ENCODE measurements around the gene SPDYE2. TPM values are rescaled to one million over a fixed set of nuclear protein-coding genes. Genes with fewer than 3 reads are reported as not detected.
"Not testable (repeated sequence)": the region's sequence is repeated elsewhere in the genome, so short reads cannot be mapped to it uniquely, and the experiment has no call there.

Gene SPDYE2
- total RNA-seq, 1 experiment from 2014 or later, result not detected

GRCh38 chr7:102510575-102510974 lies 40.5 kb upstream of the SPDYE2 start:
- not testable (repeated sequence) for H3K9me3 Mint-ChIP-seq; H3K56ac ChIP-seq (ENCODE audit: insufficient read length, low read depth, low read length); H3K4me2 ChIP-seq (ENCODE audit: insufficient read depth, insufficient read length, low read length); H3K4ac ChIP-seq (ENCODE audit: low read depth, low read length); H4K8ac ChIP-seq (replicated peaks; ENCODE audit: insufficient read length, low read depth, low read length); H3K23me2 ChIP-seq (ENCODE audit: insufficient read length, low read depth, low read length, poor library complexity, severe bottlenecking); H3K27me3 ChIP-seq (ENCODE audit: insufficient read depth, low read length); H4K5ac ChIP-seq (ENCODE audit: insufficient read length, low read depth, low read length); H2BK12ac ChIP-seq (ENCODE audit: insufficient read length, low read depth, low read length); H2BK20ac ChIP-seq (ENCODE audit: low read depth, low read length, poor library complexity, severe bottlenecking); H3K79me1 ChIP-seq (ENCODE audit: insufficient read depth, low read depth, low read length, poor library complexity, severe bottlenecking); H3K36me3 Mint-ChIP-seq (ENCODE audit: insufficient read depth in 1 of 3, low read depth in 3 of 3); H2AFZ ChIP-seq (ENCODE audit: low read length); H3K14ac ChIP-seq (ENCODE audit: insufficient read depth, low read length); H3K27ac ChIP-seq (ENCODE audit: insufficient read length, low read depth, low read length); H2BK120ac ChIP-seq (ENCODE audit: low read depth, low read length, poor library complexity, severe bottlenecking); H3K27me3 Mint-ChIP-seq (ENCODE audit: low read depth); H2AK5ac ChIP-seq (ENCODE audit: insufficient read length, low read length); DNase-seq; H3K18ac ChIP-seq (ENCODE audit: insufficient read length, low read depth, low read length); H3K23ac ChIP-seq (ENCODE audit: insufficient read length, low read depth, low read length); H3K27ac Mint-ChIP-seq; H3K4me1 Mint-ChIP-seq; H3K9ac ChIP-seq (ENCODE audit: extremely low read depth, insufficient read length, low read length); H2BK15ac ChIP-seq (ENCODE audit: low read depth, low read length); H2BK5ac ChIP-seq (ENCODE audit: insufficient read length, low read length); H3K79me2 ChIP-seq (ENCODE audit: insufficient read depth, low read length); H3T11ph ChIP-seq (ENCODE audit: low read length); H4K20me1 ChIP-seq (ENCODE audit: control insufficient read depth, insufficient read depth, insufficient read length); H4K91ac ChIP-seq (ENCODE audit: insufficient read length, low read depth, low read length); H3K4me3 Mint-ChIP-seq; H3K9me3 ChIP-seq (ENCODE audit: control insufficient read depth, low read depth, low read length); H3K4me1 ChIP-seq (ENCODE audit: insufficient read depth, low read length)
- no CpG with 5 or more reads among the region's 8 CpGs for WGBS (ENCODE audit: extremely low coverage, insufficient read length, low lambda C conversion rate)

- not testable (repeated sequence) for H2BK5ac ChIP-seq (ENCODE audit: insufficient read length, low read length); H3K27me3 ChIP-seq (ENCODE audit: insufficient read depth, low read length); H3K9me3 Mint-ChIP-seq; H3K14ac ChIP-seq (ENCODE audit: insufficient read depth, low read length); H3K9ac ChIP-seq (ENCODE audit: extremely low read depth, insufficient read length, low read length); H3K4me2 ChIP-seq (ENCODE audit: insufficient read depth, insufficient read length, low read length); H4K20me1 ChIP-seq (ENCODE audit: control insufficient read depth, insufficient read depth, insufficient read length); H3K18ac ChIP-seq (ENCODE audit: insufficient read length, low read depth, low read length); H4K91ac ChIP-seq (ENCODE audit: insufficient read length, low read depth, low read length); H4K8ac ChIP-seq (replicated peaks; ENCODE audit: insufficient read length, low read depth, low read length); H3K4me1 Mint-ChIP-seq; H3K36me3 Mint-ChIP-seq (ENCODE audit: insufficient read depth in 1 of 3, low read depth in 3 of 3); H3K23ac ChIP-seq (ENCODE audit: insufficient read length, low read depth, low read length); H2BK120ac ChIP-seq (ENCODE audit: low read depth, low read length, poor library complexity, severe bottlenecking); H3K27ac ChIP-seq (ENCODE audit: insufficient read length, low read depth, low read length); H3K27me3 Mint-ChIP-seq (ENCODE audit: low read depth); H3K9me3 ChIP-seq (ENCODE audit: control insufficient read depth, low read depth, low read length); H2BK20ac ChIP-seq (ENCODE audit: low read depth, low read length, poor library complexity, severe bottlenecking); H3K23me2 ChIP-seq (ENCODE audit: insufficient read length, low read depth, low read length, poor library complexity, severe bottlenecking); H3K27ac Mint-ChIP-seq; H2BK15ac ChIP-seq (ENCODE audit: low read depth, low read length); H2BK12ac ChIP-seq (ENCODE audit: insufficient read length, low read depth, low read length); H3T11ph ChIP-seq (ENCODE audit: low read length); H4K5ac ChIP-seq (ENCODE audit: insufficient read length, low read depth, low read length); H3K56ac ChIP-seq (ENCODE audit: insufficient read length, low read depth, low read length); H3K79me2 ChIP-seq (ENCODE audit: insufficient read depth, low read length); DNase-seq; H3K4me1 ChIP-seq (ENCODE audit: insufficient read depth, low read length); H3K4me3 Mint-ChIP-seq; H2AFZ ChIP-seq (ENCODE audit: low read length); H2AK5ac ChIP-seq (ENCODE audit: insufficient read length, low read length); H3K79me1 ChIP-seq (ENCODE audit: insufficient read depth, low read depth, low read length, poor library complexity, severe bottlenecking); H3K4ac ChIP-seq (ENCODE audit: low read depth, low read length)
- WGBS (ENCODE audit: extremely low coverage, insufficient read length, low lambda C conversion rate), result no CpG with 5 or more reads among the region's 30 CpGs
These were observed 39.0 kb upstream of the SPDYE2 start for GRCh38 chr7:102511860-102512522.
